Hepatocyte (in vitro differentiated cells): ENCODE measurements around the gene CNBP. TPM values are rescaled to one million over a fixed set of nuclear protein-coding genes. Genes with fewer than 3 reads are reported as not detected.

Source experiments
- DNase-seq: peaks from one replicate; pipeline ENCODE4 v3.0.0-alpha.2; 2016; ENCODE audit warnings: low spot score
- H2AFZ ChIP-seq: fragments of 200-600 bp; sonication (generic); 2 replicates; pipeline ENCODE4 v1.6.0; 2016; ENCODE audit warnings: antibody characterized with exemption, mild to moderate bottlenecking
- H3K27ac ChIP-seq: fragments of 200-600 bp; sonication (generic); 2 replicates; pipeline ENCODE4 v1.5.1; 2016; ENCODE audit warnings: mild to moderate bottlenecking
- H3K27me3 ChIP-seq: fragments of 200-600 bp; sonication (generic); 2 replicates; pipeline ENCODE4 v1.6.1; 2016
- H3K36me3 ChIP-seq: fragments of 200-600 bp; sonication (generic); replicated peaks from 2 replicates; pipeline ENCODE4 v1.5.1; 2016; ENCODE audit warnings: low read depth; ENCODE audit not compliant: insufficient read depth
- H3K4me1 ChIP-seq: fragments of 200-600 bp; sonication (generic); 2 replicates; pipeline ENCODE4 v1.5.1; 2016; ENCODE audit warnings: mild to moderate bottlenecking, moderate library complexity; ENCODE audit not compliant: insufficient read depth
- H3K4me2 ChIP-seq: fragments of 200-600 bp; sonication (generic); 2 replicates; pipeline ENCODE4 v1.6.0; 2016
- H3K4me3 ChIP-seq: fragments of 200-600 bp; sonication (generic); 2 replicates; pipeline ENCODE4 v1.5.1; 2016; ENCODE audit warnings: mild to moderate bottlenecking
- H3K79me2 ChIP-seq: fragments of 200-600 bp; sonication (generic); 2 replicates; pipeline ENCODE4 v1.6.0; 2017; ENCODE audit warnings: mild to moderate bottlenecking
- H3K9me2 ChIP-seq: fragments of 200-600 bp; sonication (generic); replicated peaks from 2 replicates; pipeline ENCODE4 v1.6.0; 2017; ENCODE audit warnings: mild to moderate bottlenecking; ENCODE audit not compliant: insufficient read depth
- H3K9me3 ChIP-seq: fragments of 200-600 bp; sonication (generic); 2 replicates; pipeline ENCODE4 v1.5.1; 2016; ENCODE audit warnings: low read depth, mild to moderate bottlenecking
- H4K20me1 ChIP-seq: fragments of 200-600 bp; sonication (generic); 2 replicates; pipeline ENCODE4 v1.6.0; 2016; ENCODE audit warnings: mild to moderate bottlenecking; ENCODE audit not compliant: insufficient read depth, poor library complexity, severe bottlenecking
- CTCF ChIP-seq: fragments of 200-600 bp; sonication (generic); IDR thresholded peaks from 2 replicates; pipeline ENCODE4 v1.5.1; 2016; ENCODE audit warnings: antibody characterized with exemption, mild to moderate bottlenecking; ENCODE audit not compliant: poor library complexity
- EZH2 ChIP-seq: fragments of 200-600 bp; sonication (generic); IDR thresholded peaks from 2 replicates; pipeline ENCODE4 v1.6.1; 2016; ENCODE audit warnings: antibody characterized with exemption, mild to moderate bottlenecking, borderline replicate concordance
- EZH2phosphoT487 ChIP-seq: fragments of 200-600 bp; sonication (generic); IDR thresholded peaks from one replicate; pipeline ENCODE4 v1.6.1; 2018; ENCODE audit warnings: antibody characterized with exemption, mild to moderate bottlenecking, low read depth, moderate library complexity; ENCODE audit not compliant: unreplicated experiment, severe bottlenecking
- WGBS: methylation state at CpG from one replicate; pipeline ENCODE4 v1.1.6; 2016; ENCODE audit warnings: low lambda C conversion rate; ENCODE audit errors: missing lambda C conversion rate; 5-methylcytosine and 5-hydroxymethylcytosine counted together
- polyA plus RNA-seq: library from polyadenylated mRNA; unstranded; fragments of >200 nt; fragmentation: Nextera tagmentation; extraction: Ambion mirVana; gene quantifications from 2 replicates; pipeline ENCODE4 v1.2.1, GENCODE V29; 2016
- small RNA-seq: library from RNA; depleted of rRNA; stranded (forward); fragments of <200 nt; gene quantifications from one replicate; pipeline ENCODE3, GENCODE V24; 2014
- total RNA-seq: library from RNA; depleted of rRNA; stranded (reverse); fragments of >200 nt; gene quantifications from 2 replicates; pipeline ENCODE4 v1.2.3, GENCODE V29; 2014

The CNBP gene
- total and polyA plus RNA-seq, 2 experiments from 2014 or later, result 289 to 316 TPM

- H4K20me1 ChIP-seq, result peaks cover 36% of the 10 kb centered on the region
- H3K4me3 ChIP-seq, result no peak overlapping the region
- no peaks in the 10 kb centered on the region for H3K9me2 ChIP-seq
- no peaks in the 10 kb centered on the region for H3K27me3 ChIP-seq
- H3K36me3 ChIP-seq, result no peaks in the 10 kb centered on the region
- peak overlapping the region; percentile 90 for H3K27ac ChIP-seq
- H3K4me2 ChIP-seq, result peak overlapping the region; percentile 90
- no peaks in the 10 kb centered on the region for H3K9me3 ChIP-seq
- no peak for TF ChIP-seq EZH2
- TF ChIP-seq CTCF, result no peak
- TF ChIP-seq EZH2phosphoT487, result no peak
- 61% methylated on average over 5 of the region's 5 CpGs for WGBS
- H3K4me1 ChIP-seq, result peaks cover 39% of the 10 kb centered on the region
- peaks cover 66% of the 10 kb centered on the region for H3K79me2 ChIP-seq
- DNase-seq, result no peak
- no peak overlapping the region for H2AFZ ChIP-seq
These were observed 65.0 kb downstream of the CNBP start for GRCh38 chr3:129118745-129119144.

Small RNAs within 50 kb of the gene (small RNA-seq; reads per million reads assigned to genes)
- not detected for gene RPS27P12

Other genes starting within 250 kb of the CNBP start
- 0.17 and 1.3 TPM in 2 replicates for gene CFAP92, start 189.8 kb downstream of the CNBP start, total RNA-seq
- 0.35 and 1.0 TPM in 2 replicates for gene CFAP92, start 189.8 kb downstream of the CNBP start, polyA plus RNA-seq
- gene EFCC1, start 182.6 kb downstream of the CNBP start, total RNA-seq, result 0.23 and 0.76 TPM in 2 replicates
- 0.11 and 0.50 TPM in 2 replicates for gene EFCC1, start 182.6 kb downstream of the CNBP start, polyA plus RNA-seq
- gene GP9, start 123.1 kb downstream of the CNBP start, total RNA-seq, result not detected in 2 replicates
- not detected in 2 replicates for gene GP9, start 123.1 kb downstream of the CNBP start, polyA plus RNA-seq
- 22.2 and 23.5 TPM in 2 replicates for gene RAB43, start 62.1 kb downstream of the CNBP start, total RNA-seq
- 23.2 and 27.1 TPM in 2 replicates for gene RAB43, start 62.1 kb downstream of the CNBP start, polyA plus RNA-seq
- 20.1 and 23.0 TPM in 2 replicates for gene ISY1, start 22.8 kb downstream of the CNBP start, total RNA-seq
- 35.8 and 38.8 TPM in 2 replicates for gene ISY1, start 22.8 kb downstream of the CNBP start, polyA plus RNA-seq
- gene COPG1, start 65.7 kb upstream of the CNBP start, total RNA-seq, result 167 and 169 TPM in 2 replicates
- gene COPG1, start 65.7 kb upstream of the CNBP start, polyA plus RNA-seq, result 176 and 185 TPM in 2 replicates
- 16.8 and 20.1 TPM in 2 replicates for gene HMCES, start 95.0 kb upstream of the CNBP start, total RNA-seq
- gene HMCES, start 95.0 kb upstream of the CNBP start, polyA plus RNA-seq, result 30.0 and 34.3 TPM in 2 replicates
- gene EFCAB12, start 244.7 kb upstream of the CNBP start, total RNA-seq, result 0.20 and 0.44 TPM in 2 replicates
- 0.19 and 1.5 TPM in 2 replicates for gene EFCAB12, start 244.7 kb upstream of the CNBP start, polyA plus RNA-seq